GM23338 (cell line): ENCODE measurements around the gene SIGLEC9. TPM values are rescaled to one million over a fixed set of nuclear protein-coding genes. Genes with fewer than 3 reads are reported as not detected.
A peak's percentile ranks its signal among the peaks of the same experiment; 100 is the strongest.

Source experiments
- ATAC-seq: fragments of 200-7000 bp; cut with Tn5 transposase; 3 replicates; pipeline ENCODE4 v1.9.1; 2020
- DNase-seq: peaks from one replicate; pipeline ENCODE4 v3.0.0-alpha.2; 2015; ENCODE audit warnings: low spot score
- H2AFZ ChIP-seq: fragments of 200-600 bp; sonication (generic); 2 replicates; pipeline ENCODE4 v1.8.0; 2016; ENCODE audit warnings: antibody characterized with exemption, mild to moderate bottlenecking, moderate library complexity
- H3F3A ChIP-seq: fragments of 200-600 bp; sonication (generic); replicated peaks from 2 replicates; pipeline ENCODE4 v1.8.0; 2017; ENCODE audit warnings: antibody characterized with exemption, mixed run types, low read depth
- H3K27ac ChIP-seq: fragments of 200-600 bp; sonication (generic); 2 replicates; pipeline ENCODE4 v1.6.1; 2016; ENCODE audit warnings: low read depth
- H3K27me3 ChIP-seq: fragments of 200-600 bp; sonication (generic); 2 replicates; pipeline ENCODE4 v1.8.0; 2016; ENCODE audit warnings: mild to moderate bottlenecking, mixed run types, moderate library complexity; ENCODE audit not compliant: insufficient read depth
- H3K36me3 ChIP-seq: fragments of 200-600 bp; sonication (generic); 2 replicates; pipeline ENCODE4 v1.8.0; 2016; ENCODE audit warnings: mild to moderate bottlenecking; ENCODE audit not compliant: insufficient read depth
- H3K4me1 ChIP-seq: fragments of 200-600 bp; sonication (generic); 2 replicates; pipeline ENCODE4 v1.8.0; 2016; ENCODE audit warnings: mild to moderate bottlenecking, moderate library complexity; ENCODE audit not compliant: insufficient read depth
- H3K4me2 ChIP-seq: fragments of 200-600 bp; sonication (generic); 2 replicates; pipeline ENCODE4 v1.7.1; 2017; ENCODE audit warnings: mixed run types
- H3K4me3 ChIP-seq: fragments of 200-600 bp; sonication (generic); 2 replicates; pipeline ENCODE4 v1.6.1; 2016; ENCODE audit warnings: mixed run types
- H3K79me2 ChIP-seq: fragments of 200-600 bp; sonication (generic); replicated peaks from 2 replicates; pipeline ENCODE4 v1.8.0; 2017; ENCODE audit warnings: mild to moderate bottlenecking; ENCODE audit not compliant: insufficient read depth
- H3K9me2 ChIP-seq: fragments of 200-600 bp; sonication (generic); 2 replicates; pipeline ENCODE4 v1.8.0; 2017; ENCODE audit not compliant: insufficient read depth
- H4K20me1 ChIP-seq: fragments of 200-600 bp; sonication (generic); replicated peaks from 2 replicates; pipeline ENCODE4 v1.8.0; 2017; ENCODE audit warnings: mild to moderate bottlenecking; ENCODE audit not compliant: insufficient read depth
- H3K27ac Mint-ChIP-seq: 2 replicates; pipeline ENCODE4 v1.8.0; 2020; ENCODE audit warnings: inconsistent platforms, mild to moderate bottlenecking, moderate library complexity, mixed read lengths
- H3K27me3 Mint-ChIP-seq: 3 replicates; pipeline ENCODE4 v1.8.0; 2022; ENCODE audit warnings: low read depth, mild to moderate bottlenecking, moderate library complexity, mixed read lengths, inconsistent platforms; ENCODE audit not compliant: insufficient read depth, poor library complexity
- H3K36me3 Mint-ChIP-seq: 3 replicates; pipeline ENCODE4 v1.8.0; 2021; ENCODE audit warnings: low read depth, mild to moderate bottlenecking, inconsistent platforms, moderate library complexity, mixed read lengths
- H3K4me1 Mint-ChIP-seq: 3 replicates; pipeline ENCODE4 v1.8.0; 2020; ENCODE audit warnings: mild to moderate bottlenecking, inconsistent platforms, mixed read lengths
- H3K4me3 Mint-ChIP-seq: 3 replicates; pipeline ENCODE4 v1.8.0; 2021; ENCODE audit warnings: moderate library complexity, mild to moderate bottlenecking, inconsistent platforms, mixed read lengths
- H3K9me3 Mint-ChIP-seq: 3 replicates; pipeline ENCODE4 v1.8.0; 2020; ENCODE audit warnings: moderate library complexity, mild to moderate bottlenecking, inconsistent platforms, mixed read lengths
- CREB1 ChIP-seq: fragments of 250-450 bp; sonication (Bioruptor Pico); IDR thresholded peaks from 2 replicates; pipeline ENCODE4 v1.5.0; 2020; ENCODE audit warnings: low read depth, mild to moderate bottlenecking, moderate library complexity
- EZH2 ChIP-seq: fragments of 200-600 bp; sonication (generic); IDR thresholded peaks from one replicate; pipeline ENCODE4 v1.8.0; 2017; ENCODE audit warnings: antibody characterized with exemption, mild to moderate bottlenecking, low read depth; ENCODE audit not compliant: unreplicated experiment
- EZH2phosphoT487 ChIP-seq: fragments of 200-600 bp; sonication (generic); IDR thresholded peaks from one replicate; pipeline ENCODE4 v1.8.1; 2018; ENCODE audit warnings: antibody characterized with exemption; ENCODE audit not compliant: unreplicated experiment
- JUNB ChIP-seq: IDR thresholded peaks from one replicate; pipeline ENCODE4 v1.6.1; 2016; ENCODE audit warnings: antibody characterized with exemption; ENCODE audit not compliant: unreplicated experiment
- NANOG ChIP-seq: IDR thresholded peaks from 2 replicates; pipeline ENCODE4 v1.6.1; 2016; ENCODE audit warnings: antibody characterized with exemption, borderline replicate concordance
- POLR2AphosphoS5 ChIP-seq: IDR thresholded peaks from 2 replicates; pipeline ENCODE4 v1.6.1; 2016; ENCODE audit warnings: antibody characterized with exemption, low read depth
- STAT1 ChIP-seq: IDR thresholded peaks from one replicate; pipeline ENCODE4 v1.6.1; 2016; ENCODE audit warnings: antibody characterized with exemption; ENCODE audit not compliant: unreplicated experiment
- ZNF114 ChIP-seq: fragments of 250-450 bp; sonication (Bioruptor Pico); IDR thresholded peaks from 2 replicates; pipeline ENCODE4 v1.5.0; 2020; ENCODE audit warnings: mild to moderate bottlenecking, moderate library complexity
- ZNF331 ChIP-seq: fragments of 250-450 bp; sonication (Bioruptor Pico); IDR thresholded peaks from 2 replicates; pipeline ENCODE4 v1.5.0; 2020; ENCODE audit warnings: low read depth, mild to moderate bottlenecking, moderate library complexity
- polyA plus RNA-seq: library from polyadenylated mRNA; unstranded; fragments of >200 nt; fragmentation: Nextera tagmentation; extraction: Ambion mirVana; gene quantifications from 2 replicates; pipeline ENCODE4 v1.2.1, GENCODE V29; 2016
- total RNA-seq: library from RNA; depleted of rRNA; stranded (reverse); fragments of >200 nt; shearing (Covaris generic); gene quantifications from 2 replicates; pipeline ENCODE4 v1.2.3, GENCODE V29; 2014
- TF ChIP-seq, protein P1 (sequence below): fragments of 250-450 bp; sonication (Bioruptor Pico); IDR thresholded peaks from 2 replicates; pipeline ENCODE4 v1.5.0; 2020; ENCODE audit warnings: mild to moderate bottlenecking, moderate library complexity
- TF ChIP-seq, protein P2 (sequence below): IDR thresholded peaks from one replicate; pipeline ENCODE4 v1.6.1; 2018; ENCODE audit warnings: antibody characterized with exemption; ENCODE audit not compliant: unreplicated experiment
- TF ChIP-seq, protein P3 (sequence below), 2 experiments: fragments of 200-600 bp in 1 of 2; sonication (generic) in 1 of 2; conservative IDR thresholded peaks; 2 replicates each; pipeline versions ENCODE4 v1.5.1 to v1.6.1; 2016 to 2017; ENCODE audit warnings: antibody characterized with exemption in 2 of 2, low read depth in 2 of 2, mild to moderate bottlenecking in 2 of 2, moderate library complexity in 1 of 2
- TF ChIP-seq, protein P4 (sequence below): IDR thresholded peaks from 2 replicates; pipeline ENCODE4 v1.6.1; 2016; ENCODE audit warnings: antibody characterized with exemption

Gene SIGLEC9
- total and polyA plus RNA-seq, 2 experiments from 2014 or later, result not detected

DNA sequence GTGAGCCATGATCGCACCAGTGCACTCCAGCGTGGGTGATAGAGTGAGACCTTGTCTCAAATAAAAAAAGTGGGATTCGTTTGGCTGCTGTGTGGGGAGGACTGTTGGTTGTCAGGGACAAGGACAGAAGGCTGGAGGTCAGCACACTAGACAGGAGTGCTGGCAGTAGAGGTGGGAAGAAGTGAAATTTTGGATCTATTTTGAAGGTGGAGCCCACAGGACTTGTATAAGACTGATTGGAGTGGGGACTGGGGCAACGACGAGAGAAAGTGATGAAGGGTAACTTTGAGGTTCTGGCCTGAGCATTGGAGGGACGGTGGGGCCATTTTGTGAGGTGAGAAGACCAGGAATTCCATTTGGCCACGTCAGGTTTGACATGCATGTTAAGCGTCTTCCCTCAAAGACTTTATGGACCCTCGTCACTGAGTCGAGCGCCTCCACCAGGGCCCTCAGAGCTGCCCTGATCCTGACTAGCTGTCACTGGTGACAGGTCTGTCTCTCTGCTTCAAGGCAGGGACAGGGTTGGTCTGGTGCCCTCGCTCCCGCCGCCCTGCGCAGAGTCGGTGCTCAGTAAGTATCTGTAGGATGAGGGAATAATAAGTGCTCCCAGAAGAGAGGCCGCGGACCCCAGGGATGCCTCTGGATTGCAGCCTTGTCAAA lies 17.2 kb upstream of the SIGLEC9 start:
- Histone ChIP-seq H3K4me1 (peaks cover 8% of the 10 kb centered on the region; the same call in 1 of the 2 replicates), H3K36me3 (peaks cover 4% of the 10 kb centered on the region; the same call in 1 of the 2 replicates), H2AFZ (no peak overlapping the region), H3K4me3 (peak overlapping the region; percentile 81), H3K9me2 (no peaks in the 10 kb centered on the region), H3K4me2 (peak overlapping the region; percentile 95), H3K27me3 (no peaks in the 10 kb centered on the region), H3K27ac (no peak overlapping the region), H4K20me1 (peaks cover 6% of the 10 kb centered on the region; the same call in 1 of the 2 replicates), H3K79me2 (peaks cover 14% of the 10 kb centered on the region), H3F3A (no peaks in the 10 kb centered on the region)
- peak overlapping the region; percentile 93 for H3K27ac Mint-ChIP-seq
- peaks cover 5% of the 10 kb centered on the region for H3K4me1 Mint-ChIP-seq
- H3K36me3 Mint-ChIP-seq, result peaks cover 14% of the 10 kb centered on the region
- DNase-seq, result peak; percentile 32
- peak; percentile 18 for ATAC-seq
- H3K9me3 Mint-ChIP-seq, result no peaks in the 10 kb centered on the region; the same call in 2 of the 3 replicates
- peaks cover 13% of the 10 kb centered on the region for H3K27me3 Mint-ChIP-seq
- peak overlapping the region; percentile 98 for H3K4me3 Mint-ChIP-seq
- no peak for TF ChIP-seq ZNF114
- TF ChIP-seq JUNB, result no peak
- no peak for TF ChIP-seq NANOG
- no peak for TF ChIP-seq STAT1
- no peak for TF ChIP-seq EZH2phosphoT487
- TF ChIP-seq, protein P1, sequence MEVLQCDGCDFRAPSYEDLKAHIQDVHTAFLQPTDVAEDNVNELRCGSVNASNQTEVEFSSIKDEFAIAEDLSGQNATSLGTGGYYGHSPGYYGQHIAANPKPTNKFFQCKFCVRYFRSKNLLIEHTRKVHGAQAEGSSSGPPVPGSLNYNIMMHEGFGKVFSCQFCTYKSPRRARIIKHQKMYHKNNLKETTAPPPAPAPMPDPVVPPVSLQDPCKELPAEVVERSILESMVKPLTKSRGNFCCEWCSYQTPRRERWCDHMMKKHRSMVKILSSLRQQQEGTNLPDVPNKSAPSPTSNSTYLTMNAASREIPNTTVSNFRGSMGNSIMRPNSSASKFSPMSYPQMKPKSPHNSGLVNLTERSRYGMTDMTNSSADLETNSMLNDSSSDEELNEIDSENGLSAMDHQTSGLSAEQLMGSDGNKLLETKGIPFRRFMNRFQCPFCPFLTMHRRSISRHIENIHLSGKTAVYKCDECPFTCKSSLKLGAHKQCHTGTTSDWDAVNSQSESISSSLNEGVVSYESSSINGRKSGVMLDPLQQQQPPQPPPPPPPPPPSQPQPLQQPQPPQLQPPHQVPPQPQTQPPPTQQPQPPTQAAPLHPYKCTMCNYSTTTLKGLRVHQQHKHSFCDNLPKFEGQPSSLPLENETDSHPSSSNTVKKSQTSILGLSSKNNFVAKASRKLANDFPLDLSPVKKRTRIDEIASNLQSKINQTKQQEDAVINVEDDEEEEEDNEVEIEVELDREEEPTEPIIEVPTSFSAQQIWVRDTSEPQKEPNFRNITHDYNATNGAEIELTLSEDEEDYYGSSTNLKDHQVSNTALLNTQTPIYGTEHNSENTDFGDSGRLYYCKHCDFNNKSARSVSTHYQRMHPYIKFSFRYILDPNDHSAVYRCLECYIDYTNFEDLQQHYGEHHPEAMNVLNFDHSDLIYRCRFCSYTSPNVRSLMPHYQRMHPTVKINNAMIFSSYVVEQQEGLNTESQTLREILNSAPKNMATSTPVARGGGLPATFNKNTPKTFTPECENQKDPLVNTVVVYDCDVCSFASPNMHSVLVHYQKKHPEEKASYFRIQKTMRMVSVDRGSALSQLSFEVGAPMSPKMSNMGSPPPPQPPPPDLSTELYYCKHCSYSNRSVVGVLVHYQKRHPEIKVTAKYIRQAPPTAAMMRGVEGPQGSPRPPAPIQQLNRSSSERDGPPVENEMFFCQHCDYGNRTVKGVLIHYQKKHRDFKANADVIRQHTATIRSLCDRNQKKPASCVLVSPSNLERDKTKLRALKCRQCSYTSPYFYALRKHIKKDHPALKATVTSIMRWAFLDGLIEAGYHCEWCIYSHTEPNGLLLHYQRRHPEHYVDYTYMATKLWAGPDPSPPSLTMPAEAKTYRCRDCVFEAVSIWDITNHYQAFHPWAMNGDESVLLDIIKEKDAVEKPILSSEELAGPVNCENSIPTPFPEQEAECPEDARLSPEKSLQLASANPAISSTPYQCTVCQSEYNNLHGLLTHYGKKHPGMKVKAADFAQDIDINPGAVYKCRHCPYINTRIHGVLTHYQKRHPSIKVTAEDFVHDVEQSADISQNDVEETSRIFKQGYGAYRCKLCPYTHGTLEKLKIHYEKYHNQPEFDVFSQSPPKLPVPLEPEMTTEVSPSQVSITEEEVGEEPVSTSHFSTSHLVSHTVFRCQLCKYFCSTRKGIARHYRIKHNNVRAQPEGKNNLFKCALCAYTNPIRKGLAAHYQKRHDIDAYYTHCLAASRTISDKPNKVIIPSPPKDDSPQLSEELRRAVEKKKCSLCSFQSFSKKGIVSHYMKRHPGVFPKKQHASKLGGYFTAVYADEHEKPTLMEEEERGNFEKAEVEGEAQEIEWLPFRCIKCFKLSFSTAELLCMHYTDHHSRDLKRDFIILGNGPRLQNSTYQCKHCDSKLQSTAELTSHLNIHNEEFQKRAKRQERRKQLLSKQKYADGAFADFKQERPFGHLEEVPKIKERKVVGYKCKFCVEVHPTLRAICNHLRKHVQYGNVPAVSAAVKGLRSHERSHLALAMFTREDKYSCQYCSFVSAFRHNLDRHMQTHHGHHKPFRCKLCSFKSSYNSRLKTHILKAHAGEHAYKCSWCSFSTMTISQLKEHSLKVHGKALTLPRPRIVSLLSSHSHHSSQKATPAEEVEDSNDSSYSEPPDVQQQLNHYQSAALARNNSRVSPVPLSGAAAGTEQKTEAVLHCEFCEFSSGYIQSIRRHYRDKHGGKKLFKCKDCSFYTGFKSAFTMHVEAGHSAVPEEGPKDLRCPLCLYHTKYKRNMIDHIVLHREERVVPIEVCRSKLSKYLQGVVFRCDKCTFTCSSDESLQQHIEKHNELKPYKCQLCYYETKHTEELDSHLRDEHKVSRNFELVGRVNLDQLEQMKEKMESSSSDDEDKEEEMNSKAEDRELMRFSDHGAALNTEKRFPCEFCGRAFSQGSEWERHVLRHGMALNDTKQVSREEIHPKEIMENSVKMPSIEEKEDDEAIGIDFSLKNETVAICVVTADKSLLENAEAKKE (CRISPR knock-in tag), result no peak
- TF ChIP-seq POLR2AphosphoS5, result no peak
- TF ChIP-seq CREB1 (CRISPR knock-in tag), result no peak
- TF ChIP-seq, protein P2, sequence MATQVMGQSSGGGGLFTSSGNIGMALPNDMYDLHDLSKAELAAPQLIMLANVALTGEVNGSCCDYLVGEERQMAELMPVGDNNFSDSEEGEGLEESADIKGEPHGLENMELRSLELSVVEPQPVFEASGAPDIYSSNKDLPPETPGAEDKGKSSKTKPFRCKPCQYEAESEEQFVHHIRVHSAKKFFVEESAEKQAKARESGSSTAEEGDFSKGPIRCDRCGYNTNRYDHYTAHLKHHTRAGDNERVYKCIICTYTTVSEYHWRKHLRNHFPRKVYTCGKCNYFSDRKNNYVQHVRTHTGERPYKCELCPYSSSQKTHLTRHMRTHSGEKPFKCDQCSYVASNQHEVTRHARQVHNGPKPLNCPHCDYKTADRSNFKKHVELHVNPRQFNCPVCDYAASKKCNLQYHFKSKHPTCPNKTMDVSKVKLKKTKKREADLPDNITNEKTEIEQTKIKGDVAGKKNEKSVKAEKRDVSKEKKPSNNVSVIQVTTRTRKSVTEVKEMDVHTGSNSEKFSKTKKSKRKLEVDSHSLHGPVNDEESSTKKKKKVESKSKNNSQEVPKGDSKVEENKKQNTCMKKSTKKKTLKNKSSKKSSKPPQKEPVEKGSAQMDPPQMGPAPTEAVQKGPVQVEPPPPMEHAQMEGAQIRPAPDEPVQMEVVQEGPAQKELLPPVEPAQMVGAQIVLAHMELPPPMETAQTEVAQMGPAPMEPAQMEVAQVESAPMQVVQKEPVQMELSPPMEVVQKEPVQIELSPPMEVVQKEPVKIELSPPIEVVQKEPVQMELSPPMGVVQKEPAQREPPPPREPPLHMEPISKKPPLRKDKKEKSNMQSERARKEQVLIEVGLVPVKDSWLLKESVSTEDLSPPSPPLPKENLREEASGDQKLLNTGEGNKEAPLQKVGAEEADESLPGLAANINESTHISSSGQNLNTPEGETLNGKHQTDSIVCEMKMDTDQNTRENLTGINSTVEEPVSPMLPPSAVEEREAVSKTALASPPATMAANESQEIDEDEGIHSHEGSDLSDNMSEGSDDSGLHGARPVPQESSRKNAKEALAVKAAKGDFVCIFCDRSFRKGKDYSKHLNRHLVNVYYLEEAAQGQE, result no peak
- TF ChIP-seq EZH2, result no peak
- TF ChIP-seq ZNF331 (CRISPR knock-in tag), result no peak
- TF ChIP-seq, protein P3, sequence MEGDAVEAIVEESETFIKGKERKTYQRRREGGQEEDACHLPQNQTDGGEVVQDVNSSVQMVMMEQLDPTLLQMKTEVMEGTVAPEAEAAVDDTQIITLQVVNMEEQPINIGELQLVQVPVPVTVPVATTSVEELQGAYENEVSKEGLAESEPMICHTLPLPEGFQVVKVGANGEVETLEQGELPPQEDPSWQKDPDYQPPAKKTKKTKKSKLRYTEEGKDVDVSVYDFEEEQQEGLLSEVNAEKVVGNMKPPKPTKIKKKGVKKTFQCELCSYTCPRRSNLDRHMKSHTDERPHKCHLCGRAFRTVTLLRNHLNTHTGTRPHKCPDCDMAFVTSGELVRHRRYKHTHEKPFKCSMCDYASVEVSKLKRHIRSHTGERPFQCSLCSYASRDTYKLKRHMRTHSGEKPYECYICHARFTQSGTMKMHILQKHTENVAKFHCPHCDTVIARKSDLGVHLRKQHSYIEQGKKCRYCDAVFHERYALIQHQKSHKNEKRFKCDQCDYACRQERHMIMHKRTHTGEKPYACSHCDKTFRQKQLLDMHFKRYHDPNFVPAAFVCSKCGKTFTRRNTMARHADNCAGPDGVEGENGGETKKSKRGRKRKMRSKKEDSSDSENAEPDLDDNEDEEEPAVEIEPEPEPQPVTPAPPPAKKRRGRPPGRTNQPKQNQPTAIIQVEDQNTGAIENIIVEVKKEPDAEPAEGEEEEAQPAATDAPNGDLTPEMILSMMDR (conservative IDR thresholded peaks at IDR 0.05; ENCODE audit: low read depth in 2 of 2), result no peak
- TF ChIP-seq, protein P4, sequence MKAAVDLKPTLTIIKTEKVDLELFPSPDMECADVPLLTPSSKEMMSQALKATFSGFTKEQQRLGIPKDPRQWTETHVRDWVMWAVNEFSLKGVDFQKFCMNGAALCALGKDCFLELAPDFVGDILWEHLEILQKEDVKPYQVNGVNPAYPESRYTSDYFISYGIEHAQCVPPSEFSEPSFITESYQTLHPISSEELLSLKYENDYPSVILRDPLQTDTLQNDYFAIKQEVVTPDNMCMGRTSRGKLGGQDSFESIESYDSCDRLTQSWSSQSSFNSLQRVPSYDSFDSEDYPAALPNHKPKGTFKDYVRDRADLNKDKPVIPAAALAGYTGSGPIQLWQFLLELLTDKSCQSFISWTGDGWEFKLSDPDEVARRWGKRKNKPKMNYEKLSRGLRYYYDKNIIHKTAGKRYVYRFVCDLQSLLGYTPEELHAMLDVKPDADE, result no peak
